Omental fat pad (tissue), 4 donors: ENCODE measurements around the gene DHRS1. TPM values are rescaled to one million over a fixed set of nuclear protein-coding genes. Genes with fewer than 3 reads are reported as not detected.

Experiments
- ATAC-seq: fragments of 150-250 bp; one replicate; pipeline ENCODE4 v1.9.1; 2016; ENCODE audit warnings: mild to moderate bottlenecking, moderate library complexity; ENCODE audit not compliant: low FRiP score
- DNase-seq: peaks from one replicate; pipeline ENCODE4 v3.0.0-alpha.2; 2019; ENCODE audit warnings: low spot score
- total RNA-seq, 4 donors: library from RNA; depleted of rRNA; stranded (reverse); fragments of >200 nt; gene quantifications; one replicate each; pipeline ENCODE4 v1.1.0, GENCODE V29; 2016
- TF ChIP-seq, protein P1 (sequence below), 3 donors: fragments of 450-650 bp; IDR thresholded peaks; one replicate each; pipeline ENCODE4 v1.5.1; 2016 to 2017; ENCODE audit warnings: antibody characterized with exemption in 3 of 3, mild to moderate bottlenecking in 3 of 3, moderate library complexity in 2 of 3

The DHRS1 gene
- total RNA-seq, 4 donors from 2014 or later, result 14.3 to 42.5 (median 23.7) TPM

- no peak for ATAC-seq
- TF ChIP-seq, protein P1, sequence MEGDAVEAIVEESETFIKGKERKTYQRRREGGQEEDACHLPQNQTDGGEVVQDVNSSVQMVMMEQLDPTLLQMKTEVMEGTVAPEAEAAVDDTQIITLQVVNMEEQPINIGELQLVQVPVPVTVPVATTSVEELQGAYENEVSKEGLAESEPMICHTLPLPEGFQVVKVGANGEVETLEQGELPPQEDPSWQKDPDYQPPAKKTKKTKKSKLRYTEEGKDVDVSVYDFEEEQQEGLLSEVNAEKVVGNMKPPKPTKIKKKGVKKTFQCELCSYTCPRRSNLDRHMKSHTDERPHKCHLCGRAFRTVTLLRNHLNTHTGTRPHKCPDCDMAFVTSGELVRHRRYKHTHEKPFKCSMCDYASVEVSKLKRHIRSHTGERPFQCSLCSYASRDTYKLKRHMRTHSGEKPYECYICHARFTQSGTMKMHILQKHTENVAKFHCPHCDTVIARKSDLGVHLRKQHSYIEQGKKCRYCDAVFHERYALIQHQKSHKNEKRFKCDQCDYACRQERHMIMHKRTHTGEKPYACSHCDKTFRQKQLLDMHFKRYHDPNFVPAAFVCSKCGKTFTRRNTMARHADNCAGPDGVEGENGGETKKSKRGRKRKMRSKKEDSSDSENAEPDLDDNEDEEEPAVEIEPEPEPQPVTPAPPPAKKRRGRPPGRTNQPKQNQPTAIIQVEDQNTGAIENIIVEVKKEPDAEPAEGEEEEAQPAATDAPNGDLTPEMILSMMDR (IDR thresholded peaks at IDR 0.05), result no peak
- DNase-seq, result no peak
Observed at GRCh38 chr14:24269368-24269767, 30.2 kb downstream of the DHRS1 start.

DNA sequence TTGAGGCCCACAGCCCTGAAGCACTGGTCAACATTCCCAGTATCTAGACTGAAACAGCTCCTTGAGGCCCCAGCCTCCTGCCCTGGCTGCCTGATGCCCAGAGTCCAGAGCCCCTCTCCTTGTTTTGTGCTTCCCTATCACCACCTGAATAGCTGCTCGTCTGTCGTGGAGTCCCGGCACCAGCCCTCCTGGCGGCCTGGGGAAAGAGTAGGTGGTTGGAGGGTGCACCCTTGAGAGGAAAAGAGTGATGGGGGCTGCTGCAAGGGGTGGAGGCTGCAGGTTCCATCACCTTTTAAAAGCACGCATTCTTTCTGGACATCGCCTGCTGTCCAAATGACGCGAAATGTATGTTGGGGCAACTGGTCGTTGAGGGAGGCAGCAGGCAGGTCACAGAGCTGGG lies 31.4 kb downstream of the DHRS1 start:
- TF ChIP-seq, protein P1 (IDR thresholded peaks at IDR 0.05), result no peak
- DNase-seq, result no peak
- no peak for ATAC-seq

- no peak for DNase-seq
- TF ChIP-seq, protein P1 (IDR thresholded peaks at IDR 0.05), result no peak
- no peak for ATAC-seq
Observed at GRCh38 chr14:24267516-24267915, 32.1 kb downstream of the DHRS1 start.

GRCh38 chr14:24266344-24267244 lies 33.0 kb downstream of the DHRS1 start:
- TF ChIP-seq, protein P1 (IDR thresholded peaks at IDR 0.05), result no peak
- no peak for DNase-seq

DNA sequence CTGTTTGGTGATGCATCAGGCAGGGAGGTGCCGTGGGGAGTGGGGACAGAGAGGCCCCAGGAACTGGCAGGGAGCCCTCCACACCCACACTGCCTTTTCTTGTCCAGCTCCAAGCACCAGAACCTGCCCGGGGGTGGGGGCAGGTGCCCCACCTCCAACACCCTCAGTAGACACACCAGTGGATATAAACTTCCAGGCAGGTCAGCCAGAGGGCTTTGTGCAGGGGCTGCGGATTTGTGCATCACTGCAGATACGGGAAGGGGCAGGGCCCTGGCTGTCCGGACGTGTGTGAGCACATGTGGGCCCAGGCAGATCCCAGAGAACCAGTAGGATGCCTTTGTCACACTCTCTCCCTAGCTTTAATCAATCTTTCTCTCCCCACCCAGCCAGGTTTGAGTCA lies 35.3 kb downstream of the DHRS1 start:
- TF ChIP-seq, protein P1 (IDR thresholded peaks at IDR 0.05), result no peak
- peak; percentile 77 for ATAC-seq
- DNase-seq, result no peak

More at GRCh38 chr14:24266344-24267244, 33.0 kb downstream of the DHRS1 start:
- no peak for ATAC-seq

DNA sequence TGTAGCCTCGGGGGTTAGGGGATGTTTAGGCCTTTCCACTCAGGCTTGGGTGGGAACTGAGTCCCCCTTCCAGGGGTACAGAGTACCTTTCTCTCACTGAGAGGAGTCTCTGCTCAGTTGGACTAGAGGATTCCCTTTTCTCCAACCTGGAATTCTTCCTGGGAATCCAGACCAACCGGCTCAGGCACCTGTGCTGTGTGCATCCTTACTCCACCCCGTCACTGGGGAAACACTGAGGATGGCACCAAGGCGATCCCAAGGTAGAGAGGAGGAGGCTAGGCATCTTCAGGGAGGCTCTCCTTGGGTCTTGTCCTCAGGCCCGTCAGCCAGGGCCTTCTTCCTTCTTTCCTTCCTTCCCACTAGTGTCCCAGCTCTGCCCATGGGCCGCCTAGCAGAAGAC lies 35.7 kb downstream of the DHRS1 start:
- ATAC-seq (no peak), DNase-seq (no peak)
- TF ChIP-seq, protein P1 (IDR thresholded peaks at IDR 0.05), result no peak
